Inferior parietal cortex (tissue), 1 donor: ENCODE results near the gene PLCH1.

Experiments
- DNase-seq: peaks from one replicate; pipeline ENCODE4 v3.0.0-alpha.2; 2016; ENCODE audit errors: extremely low spot score

The PLCH1 gene

GRCh38 chr3:155535098-155535497 is 209.8 kb downstream of the PLCH1 start:
- DNase-seq = no peak

- DNase-seq = no peak
Observed at GRCh38 chr3:155528579-155528978, 216.3 kb downstream of the PLCH1 start.

- DNase-seq = no peak
Observed at GRCh38 chr3:155525324-155525833, 219.5 kb downstream of the PLCH1 start.

DNA sequence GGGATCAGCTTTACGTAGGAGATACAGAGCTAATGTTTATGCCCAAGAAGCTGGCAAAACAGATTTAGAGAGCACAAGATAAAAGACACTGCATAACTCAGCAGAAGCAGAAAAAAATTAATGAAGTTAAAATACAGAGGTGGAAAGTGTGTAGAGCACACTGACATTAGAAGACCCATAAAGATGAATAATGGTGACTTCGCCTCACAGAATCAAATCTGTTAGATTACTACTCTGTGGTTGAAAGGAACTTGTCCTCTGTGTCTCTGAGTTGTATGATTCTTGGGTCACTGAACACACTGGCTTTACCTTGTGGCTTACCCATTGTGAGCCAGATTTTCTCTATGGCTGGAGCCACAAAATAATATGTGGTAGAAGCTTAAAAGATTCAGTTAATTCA is 224.4 kb downstream of the PLCH1 start:
- no peak for DNase-seq

DNA sequence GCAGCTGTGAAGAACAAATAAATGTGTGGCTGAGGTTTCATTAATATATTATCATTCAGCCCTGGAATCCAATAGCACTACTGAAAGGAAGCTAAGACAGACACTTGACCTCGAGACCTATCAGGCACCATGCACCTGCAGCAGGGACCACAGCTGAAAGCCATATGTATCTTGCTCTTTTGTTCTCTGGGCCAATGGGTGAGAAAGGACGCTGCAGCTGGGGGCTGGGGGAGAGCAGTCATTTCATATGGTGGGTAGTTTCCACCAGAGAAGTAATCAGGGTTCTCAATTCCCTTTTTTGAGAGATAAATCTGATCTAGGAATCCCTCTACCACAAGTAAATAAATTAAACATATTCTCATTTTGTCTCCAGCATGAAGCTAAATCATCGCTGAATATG is 225.8 kb downstream of the PLCH1 start:
- no peak for DNase-seq

- no peak for DNase-seq
Observed at GRCh38 chr3:155517903-155518302, 227.0 kb downstream of the PLCH1 start.

- DNase-seq = no peak
Observed at GRCh38 chr3:155516439-155516838, 228.4 kb downstream of the PLCH1 start.

DNA sequence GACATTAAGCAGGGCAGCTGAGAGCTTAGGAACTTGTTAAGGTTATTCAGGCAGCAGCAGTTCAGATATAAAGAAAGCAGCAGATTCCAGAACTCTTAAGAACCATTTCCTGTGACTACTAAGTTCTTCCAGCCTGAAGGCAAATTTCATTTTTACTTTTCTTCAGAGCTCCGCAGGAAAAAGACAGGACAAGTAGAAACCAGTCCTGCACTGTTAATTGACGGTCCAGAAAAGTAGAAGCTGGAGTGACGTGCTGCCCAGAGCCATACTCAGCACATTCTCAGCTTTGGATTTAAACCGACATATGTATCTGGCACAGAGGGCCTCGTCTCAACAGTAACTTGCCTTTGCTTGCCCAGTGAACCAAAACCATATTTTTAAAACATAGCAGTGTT is 232.0 kb downstream of the PLCH1 start:
- DNase-seq = no peak

GRCh38 chr3:155512175-155512866 is 232.6 kb downstream of the PLCH1 start:
- DNase-seq = no peak

DNA sequence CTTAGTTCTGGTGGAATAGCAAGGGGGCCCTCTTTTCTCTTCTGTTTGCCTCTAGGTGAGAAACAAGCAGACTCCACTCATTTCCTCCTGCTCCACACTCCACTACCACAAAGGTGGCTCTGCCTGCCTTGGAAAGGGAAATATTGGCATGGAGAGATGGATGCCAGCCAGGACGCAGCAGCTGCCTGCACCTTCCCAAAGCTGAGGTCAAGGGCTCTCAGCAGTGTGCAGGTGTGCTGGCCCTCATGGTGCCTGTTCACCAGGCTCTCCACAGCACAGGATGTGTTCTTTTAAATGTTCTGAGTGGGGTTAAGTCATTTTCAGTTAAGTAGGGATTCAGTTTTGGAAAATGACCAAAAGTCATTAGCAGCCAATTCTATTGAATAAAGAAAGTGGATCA is 240.2 kb downstream of the PLCH1 start:
- no peak for DNase-seq

DNA sequence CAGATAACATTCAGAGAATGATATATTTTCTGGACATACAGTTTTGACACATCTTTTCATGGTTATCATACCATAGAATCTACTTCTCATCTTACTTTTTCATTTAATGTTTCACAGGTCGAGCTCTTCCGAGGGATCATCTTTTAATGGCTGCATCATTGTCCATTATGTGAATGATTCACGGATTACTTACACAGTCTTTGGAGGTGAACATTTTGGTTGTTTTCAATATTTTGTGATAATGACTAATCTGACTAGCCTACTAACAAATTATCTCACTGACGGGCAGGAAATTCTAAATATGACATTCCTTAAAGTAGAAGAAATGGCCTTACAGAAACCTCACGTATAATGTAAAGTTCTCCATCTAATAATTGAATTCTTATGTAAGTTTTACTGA is 242.2 kb downstream of the PLCH1 start:
- DNase-seq = no peak

GRCh38 chr3:155500194-155500818 is 244.6 kb downstream of the PLCH1 start:
- no peak for DNase-seq

- DNase-seq = no peak
Observed at GRCh38 chr3:155497930-155498647, 246.8 kb downstream of the PLCH1 start.

GRCh38 chr3:155496206-155496605 is 248.7 kb downstream of the PLCH1 start:
- no peak for DNase-seq

DNA sequence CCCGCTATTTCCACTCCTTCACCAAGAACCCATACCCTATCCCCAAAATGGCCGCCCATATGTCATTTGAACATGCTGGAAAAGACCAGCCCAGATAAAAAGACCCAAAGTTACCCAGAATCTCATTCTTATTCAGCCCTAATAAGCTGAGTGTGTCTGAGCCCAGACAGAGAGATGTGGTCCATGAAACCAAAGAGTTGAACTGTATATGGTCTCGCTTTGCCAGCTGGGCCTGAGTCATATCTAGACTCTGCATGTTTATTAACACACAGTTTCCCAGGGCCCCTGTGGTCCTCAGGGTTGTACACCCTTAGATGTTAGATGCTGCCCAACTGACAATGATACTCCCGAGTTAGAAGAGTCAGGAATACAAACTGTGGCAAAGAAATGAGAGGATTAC is 249.5 kb downstream of the PLCH1 start:
- DNase-seq = no peak

- DNase-seq = no peak
Observed at GRCh38 chr3:155494332-155494731, 250.5 kb downstream of the PLCH1 start.

DNA sequence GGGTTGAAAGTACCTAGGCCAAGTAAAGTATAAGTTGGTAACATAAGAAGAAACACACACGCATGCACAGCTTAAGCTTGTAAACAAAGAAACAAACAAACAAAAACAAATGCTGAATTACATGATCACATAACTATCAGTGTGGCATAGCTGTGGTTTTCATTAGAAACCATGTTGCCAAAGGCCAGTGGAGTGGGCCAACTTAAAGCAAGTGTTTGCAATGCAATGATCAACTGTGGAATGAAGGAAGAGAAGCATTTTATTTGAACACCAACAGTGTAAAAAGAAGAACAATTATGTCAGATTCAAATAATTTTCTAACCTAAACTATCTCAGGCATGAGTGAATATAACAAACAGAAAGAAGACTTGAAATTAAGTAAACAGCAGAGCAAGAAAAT is 252.0 kb downstream of the PLCH1 start:
- DNase-seq = no peak

- no peak for DNase-seq
Observed at GRCh38 chr3:155491696-155492095, 253.2 kb downstream of the PLCH1 start.

DNA sequence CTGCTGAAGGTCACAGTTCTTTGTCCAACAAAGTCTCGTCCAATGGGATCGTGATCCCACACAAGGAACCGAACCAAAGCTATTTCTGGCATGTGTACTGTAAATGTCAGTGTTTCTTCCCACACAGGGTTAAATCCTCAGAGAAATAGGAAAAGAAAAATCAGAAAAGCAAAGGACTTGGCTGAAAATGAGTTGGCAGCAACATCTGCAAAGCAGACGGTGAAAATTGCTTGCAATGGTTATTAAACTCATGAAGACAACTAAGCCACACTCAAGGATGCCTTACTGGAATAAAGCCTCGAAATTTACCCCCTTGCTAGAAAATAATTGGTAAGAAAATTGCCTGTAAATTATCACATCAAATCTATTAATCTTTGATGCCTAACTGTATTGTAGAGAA is 256.2 kb downstream of the PLCH1 start:
- DNase-seq = no peak

GRCh38 chr3:155485897-155486296 is 259.0 kb downstream of the PLCH1 start:
- DNase-seq = no peak

DNA sequence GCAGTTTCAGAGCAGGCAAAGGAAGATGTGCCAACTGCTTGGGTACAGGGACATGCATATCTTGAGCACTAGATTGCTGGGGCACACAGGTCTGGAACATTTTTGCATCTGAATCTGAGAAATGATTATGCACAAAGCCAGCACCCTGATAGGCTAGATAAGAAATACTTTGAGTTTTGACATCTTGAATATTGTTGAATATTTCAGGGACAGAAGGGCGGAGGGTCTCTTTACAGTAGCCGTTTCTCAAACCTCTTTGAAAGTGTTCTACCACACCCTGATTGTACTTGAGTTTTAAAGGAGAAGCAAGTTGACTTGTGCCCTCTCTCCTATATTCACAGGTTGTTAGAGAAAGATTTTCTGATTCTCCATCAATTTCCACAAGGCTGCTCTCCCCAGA is 263.3 kb downstream of the PLCH1 start:
- no peak for DNase-seq

DNA sequence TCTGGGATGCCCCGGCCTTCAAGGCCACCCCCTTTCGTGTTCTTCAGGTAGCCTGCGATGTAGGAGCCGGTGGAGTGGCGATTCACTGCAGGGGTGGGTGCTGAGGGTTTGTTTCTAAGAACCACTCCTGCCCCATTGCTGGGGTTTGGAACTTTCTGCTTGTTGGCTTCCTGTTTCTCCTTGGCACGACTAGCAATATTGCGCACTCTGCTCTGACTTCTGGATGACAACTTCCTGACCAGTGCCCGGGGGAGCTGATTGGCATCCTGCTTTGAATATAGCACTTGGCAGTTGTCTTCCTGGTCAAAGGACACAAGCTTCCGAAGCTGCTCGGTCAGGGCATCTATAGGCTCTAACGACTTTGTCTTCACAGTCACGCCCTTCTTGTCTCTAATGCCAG is 263.8 kb downstream of the PLCH1 start:
- DNase-seq = no peak

GRCh38 chr3:155465664-155466063 is 279.2 kb downstream of the PLCH1 start:
- DNase-seq = no peak
